Caki2 (cell line): ENCODE measurements around the gene JPT1. TPM values are rescaled to one million over a fixed set of nuclear protein-coding genes. Genes with fewer than 3 reads are reported as not detected.

ENCODE experiments used
- DNase-seq: peaks from one replicate; pipeline ENCODE4 v3.0.0-alpha.2; 2015; ENCODE audit warnings: low read depth
- in situ Hi-C: cut with HindIII; loops from 2 replicates; pipeline ENCODE4 v1.10.0; 2016; ENCODE audit warnings: low sequenced_read_pairs, low pct_unique_long_range_greater_than_20kb, mixed read lengths
- total RNA-seq: library from RNA; depleted of rRNA; stranded (reverse); fragments of >200 nt; shearing (Covaris generic); gene quantifications from 2 replicates; pipeline ENCODE4 v1.2.3, GENCODE V29; 2014; ENCODE audit warnings: low replicate concordance; rRNA removed

Gene JPT1
- total RNA-seq, 1 experiment from 2014 or later = 276 TPM

DNA sequence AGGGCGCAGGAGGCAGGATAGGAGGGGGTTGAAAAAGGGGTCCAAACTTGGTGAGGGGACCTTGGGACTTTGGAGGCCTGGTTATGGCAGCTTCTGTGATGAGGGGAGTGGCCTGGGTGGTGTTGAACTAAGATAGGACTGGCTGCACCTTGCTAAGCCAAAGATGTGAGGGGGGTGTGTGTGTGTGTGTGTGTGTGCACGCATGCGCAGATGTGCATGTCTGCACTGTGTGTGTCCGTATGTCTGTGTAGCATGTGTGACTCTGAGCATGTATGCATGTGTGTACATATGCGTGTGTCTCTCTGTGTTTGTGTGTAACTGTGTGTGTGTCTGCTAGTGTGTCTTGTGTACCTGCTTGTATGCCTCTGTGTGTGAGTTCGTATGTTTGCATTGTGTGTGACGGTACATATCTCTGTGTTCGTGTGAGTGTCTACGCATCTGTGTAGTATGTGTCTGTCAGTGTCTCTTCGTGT is 62.4 kb downstream of the JPT1 start:
- in situ Hi-C loops = no loop called here
- no peak for DNase-seq

DNA sequence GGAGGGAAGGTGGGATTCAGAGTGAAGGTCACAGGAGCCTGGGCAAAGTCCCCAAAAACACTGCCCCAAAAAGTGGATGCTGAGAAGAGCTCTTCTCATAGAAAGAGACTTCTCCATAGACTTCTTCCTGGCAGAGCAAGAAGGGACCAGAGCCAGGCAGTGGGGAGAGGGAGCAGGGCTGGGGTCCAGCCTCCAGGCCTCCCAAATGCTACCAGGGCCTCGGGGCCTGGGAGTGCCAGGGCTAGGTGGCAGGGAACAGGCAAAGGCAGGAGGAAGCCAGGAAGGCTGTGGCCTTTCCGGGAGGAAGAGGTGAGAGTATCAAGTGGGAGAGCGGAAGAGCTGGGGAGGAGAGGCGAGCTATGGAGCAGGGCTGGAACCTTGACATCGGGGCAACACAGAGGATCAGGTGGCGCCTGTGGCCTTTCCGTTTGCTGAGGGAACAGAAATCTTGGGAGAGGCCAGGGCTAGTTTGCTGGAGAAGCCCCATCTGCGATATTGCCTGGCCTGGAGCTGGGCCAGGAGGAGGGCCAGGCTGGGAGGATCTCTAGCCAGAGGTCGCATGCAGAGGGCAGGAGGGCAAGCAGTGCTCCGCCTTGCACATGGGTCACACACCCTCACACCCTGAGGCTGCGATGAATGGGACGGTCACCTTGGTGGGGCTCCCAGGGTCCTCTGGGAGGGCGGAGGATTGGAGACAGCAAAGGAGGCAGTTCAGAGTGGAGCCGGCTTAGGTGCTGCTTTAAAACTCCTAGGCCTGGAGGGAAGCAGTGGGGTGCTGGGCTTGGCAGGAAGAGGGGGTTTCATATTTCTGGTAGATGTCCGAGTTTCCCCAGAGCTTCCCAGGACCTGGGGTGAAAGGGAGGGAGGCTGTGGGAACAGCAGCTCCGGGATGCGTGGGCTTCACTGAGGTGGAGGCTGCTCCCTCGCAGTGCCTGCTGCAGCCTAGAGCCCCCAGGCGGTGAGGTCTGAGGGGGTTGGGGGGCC is 63.1 kb downstream of the JPT1 start:
- in situ Hi-C loops = no loop called here

DNA sequence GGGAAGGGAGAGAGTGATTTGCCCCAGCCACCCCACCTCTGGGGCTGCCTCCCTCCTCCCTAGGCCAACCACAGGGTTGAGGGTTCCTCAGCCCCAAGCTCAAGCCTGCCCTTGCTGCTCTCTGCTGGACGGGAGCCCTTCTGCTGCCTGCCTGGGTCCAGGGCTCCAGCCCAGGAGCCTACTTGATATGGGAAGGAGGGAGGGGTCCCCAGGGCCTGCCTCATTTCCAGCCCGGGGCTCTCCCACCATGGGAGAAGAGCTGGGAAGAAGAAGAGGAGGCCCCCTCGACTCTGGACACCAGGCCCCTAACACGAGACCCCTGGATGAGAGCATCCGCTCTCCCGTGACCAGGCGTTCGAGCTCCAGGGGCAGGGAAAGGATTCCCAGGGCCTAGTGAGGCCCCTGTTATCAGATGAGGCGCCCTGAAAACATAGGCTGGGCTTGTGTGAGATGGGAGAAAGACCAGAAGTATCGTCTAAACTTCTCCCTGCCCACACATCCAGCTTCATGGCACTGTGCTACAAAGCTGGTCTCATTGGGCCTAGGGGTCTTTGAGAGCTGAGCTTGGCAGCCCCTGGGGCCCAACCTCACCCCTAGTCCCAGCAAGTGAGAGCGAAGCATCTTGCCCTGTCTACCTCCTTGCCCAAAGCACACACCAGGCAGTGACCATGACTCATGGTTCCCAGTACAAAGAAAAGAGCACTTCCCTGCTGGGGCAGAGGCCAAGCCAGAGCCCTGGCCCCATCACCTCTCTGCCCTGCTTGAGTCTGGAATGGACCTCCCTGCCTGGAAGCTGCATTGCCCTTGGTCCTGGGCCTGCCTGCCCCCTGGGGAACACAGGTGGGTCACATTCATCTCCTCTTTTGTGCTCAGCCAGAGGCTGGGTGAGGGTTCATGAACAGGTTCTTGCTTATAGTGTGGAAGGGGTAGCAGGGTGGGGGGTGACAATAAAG is 65.6 kb downstream of the JPT1 start:
- in situ Hi-C loops = no loop called here

More for the DNA sequence above, 63.1 kb downstream of the JPT1 start:
- no peak for DNase-seq

DNA sequence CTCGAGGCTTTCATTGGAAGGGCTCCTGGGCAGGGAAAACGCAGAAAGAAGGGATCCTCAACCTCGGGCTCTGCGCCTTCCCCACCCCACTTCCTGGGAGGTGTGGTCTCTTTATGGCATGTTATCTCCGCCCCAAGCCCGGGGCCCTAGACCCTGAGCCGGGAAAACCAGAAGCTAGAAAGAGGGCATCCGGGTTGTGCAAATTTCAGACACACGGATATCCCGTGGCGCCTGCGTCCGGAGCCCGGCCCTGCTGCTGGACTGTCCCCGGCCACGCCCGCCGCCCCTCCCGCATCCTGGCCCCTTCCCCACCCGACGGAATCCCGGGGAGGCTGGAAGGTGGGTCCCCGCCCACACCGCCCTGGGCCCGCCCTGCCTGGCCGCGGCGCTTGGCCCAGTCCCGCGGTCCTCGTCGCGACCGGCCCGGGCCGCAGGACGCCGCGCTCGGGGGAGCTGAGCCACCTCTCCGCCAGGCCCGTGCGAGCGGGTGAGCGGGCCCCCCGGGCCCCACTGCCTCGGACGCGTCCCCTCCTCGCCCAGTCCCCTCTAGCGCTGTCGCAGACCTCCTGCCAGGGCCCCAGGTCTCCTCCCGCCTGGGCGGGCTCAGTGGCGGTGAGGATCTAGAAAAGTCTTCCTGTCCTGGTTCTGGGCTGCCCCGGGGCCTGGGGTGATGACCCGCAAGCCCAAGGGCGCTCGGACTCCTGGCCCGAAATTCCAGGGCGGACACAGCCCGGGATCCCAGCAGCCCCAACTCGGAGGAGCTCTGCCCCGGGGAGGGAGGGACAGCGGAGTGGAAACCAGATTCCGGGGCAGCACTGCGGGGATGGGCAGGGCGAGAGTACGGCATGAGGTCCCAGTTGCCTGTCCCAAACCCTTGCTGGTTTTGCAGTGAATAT is 66.5 kb downstream of the JPT1 start, which contains the start of gene SLC16A5:
Gene SLC16A5, plus strand, starts transcription at position 397 of the 896 bp plus-strand sequence. CDS start 5,683 bp downstream, outside the sequence.
- no peak for DNase-seq
- in situ Hi-C loops = no loop called here

More for the DNA sequence above, 65.6 kb downstream of the JPT1 start:
- DNase-seq = no peak

DNA sequence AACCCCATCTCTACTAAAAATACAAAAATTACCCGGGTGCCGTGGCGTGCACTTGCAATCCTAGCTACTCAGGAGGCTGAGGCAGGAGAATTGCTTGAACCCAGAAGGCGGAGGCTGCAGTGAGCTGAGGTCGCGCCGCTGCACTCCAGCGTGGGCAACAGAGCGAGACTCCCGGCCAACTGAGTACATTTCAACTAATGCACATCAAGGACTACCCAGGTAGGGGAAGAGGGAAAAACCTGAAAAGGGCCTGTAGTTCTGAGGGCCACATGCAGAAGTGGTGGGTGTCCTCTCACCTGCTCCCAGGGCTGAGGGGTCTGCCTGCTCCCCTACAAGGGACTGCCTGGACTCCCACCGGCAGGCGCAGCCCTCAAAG is 67.1 kb downstream of the JPT1 start:
- DNase-seq = no peak
- in situ Hi-C loops = no loop called here

DNA sequence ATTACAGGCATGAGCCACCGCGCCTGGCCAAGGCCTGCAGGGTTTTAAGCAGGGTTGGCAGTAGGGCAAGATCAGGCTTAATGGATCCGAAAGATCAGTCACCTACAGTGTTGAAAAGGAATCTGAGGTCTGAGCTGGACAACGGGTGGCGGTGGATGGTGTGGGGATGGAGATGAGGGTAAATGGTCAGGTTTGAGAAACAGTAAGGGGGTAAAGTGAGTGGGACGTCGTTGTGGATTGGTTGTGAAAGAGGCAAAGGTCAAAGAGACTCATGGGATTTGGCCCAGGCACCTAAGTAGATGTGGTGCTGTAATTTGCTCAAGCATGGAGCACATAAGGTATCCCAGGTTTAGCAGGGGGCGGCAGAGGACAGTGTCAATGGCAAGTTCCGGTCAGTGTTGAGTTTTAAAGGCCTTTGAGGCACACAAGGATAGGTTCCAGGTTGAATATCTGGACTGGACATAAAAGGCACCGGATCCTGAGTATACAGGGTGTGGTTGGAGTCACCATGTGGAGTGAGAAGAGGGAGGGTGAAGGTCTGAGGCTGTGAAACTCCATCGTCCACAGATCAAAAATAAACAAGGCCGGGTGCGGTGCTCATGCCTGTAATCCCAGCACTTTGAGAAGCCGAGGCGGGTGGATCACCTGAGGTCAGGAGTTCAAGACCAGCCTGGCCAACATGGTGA is 67.7 kb downstream of the JPT1 start:
- no peak for DNase-seq
- in situ Hi-C loops = no loop called here

Other genes starting within 250 kb of the JPT1 start
- not detected in 2 replicates for gene USH1G, start 231.3 kb downstream of the JPT1 start, total RNA-seq
- not detected in 2 replicates for gene OTOP2, start 230.2 kb downstream of the JPT1 start, total RNA-seq
- gene OTOP3, start 218.6 kb downstream of the JPT1 start, total RNA-seq = not detected in 2 replicates
- 0.10 TPM in 1 of 2 replicates, not detected in the other for gene HID1, start 181.8 kb downstream of the JPT1 start, total RNA-seq
- gene CDR2L, start 166.9 kb downstream of the JPT1 start, total RNA-seq = 32.7 and 33.6 TPM in 2 replicates
- 58.8 and 82.1 TPM in 2 replicates for gene MRPL58, start 141.8 kb downstream of the JPT1 start, total RNA-seq
- 289 and 430 TPM in 2 replicates for gene ATP5PD, start 107.5 kb downstream of the JPT1 start, total RNA-seq
- 17.9 and 26.6 TPM in 2 replicates for gene KCTD2, start 107.3 kb downstream of the JPT1 start, total RNA-seq
- gene SLC16A5, start 66.6 kb downstream of the JPT1 start, total RNA-seq = 3.0 and 4.4 TPM in 2 replicates
- 15.8 and 17.4 TPM in 2 replicates for gene ARMC7, start 44.5 kb downstream of the JPT1 start, total RNA-seq
- 135 and 304 TPM in 2 replicates for gene NT5C, start 22.8 kb downstream of the JPT1 start, total RNA-seq
- gene SUMO2, start 28.4 kb upstream of the JPT1 start, total RNA-seq = 157 and 161 TPM in 2 replicates
- gene NUP85, start 51.2 kb upstream of the JPT1 start, total RNA-seq = 71.4 and 87.8 TPM in 2 replicates
- 8.7 and 14.0 TPM in 2 replicates for gene GGA3, start 107.1 kb upstream of the JPT1 start, total RNA-seq
- gene MRPS7, start 107.4 kb upstream of the JPT1 start, total RNA-seq = 93.0 and 129 TPM in 2 replicates
- gene MIF4GD, start 116.7 kb upstream of the JPT1 start, total RNA-seq = 37.8 and 40.0 TPM in 2 replicates
- gene SLC25A19, start 134.9 kb upstream of the JPT1 start, total RNA-seq = 6.3 and 16.5 TPM in 2 replicates